Glutamatergic neuron (in vitro differentiated cells): ENCODE measurements around the gene PXN. TPM values are rescaled to one million over a fixed set of nuclear protein-coding genes. Genes with fewer than 3 reads are reported as not detected.

Source experiments
- DNase-seq: peaks from one replicate; pipeline ENCODE4 v3.0.0; 2022
- H3K27ac Mint-ChIP-seq: one replicate; pipeline ENCODE4 v1.8.0; 2020; ENCODE audit warnings: mild to moderate bottlenecking, mixed read lengths, inconsistent platforms; ENCODE audit not compliant: unreplicated experiment
- H3K27me3 Mint-ChIP-seq: one replicate; pipeline ENCODE4 v1.8.0; 2020; ENCODE audit warnings: mild to moderate bottlenecking, moderate library complexity, mixed read lengths, inconsistent platforms; ENCODE audit not compliant: unreplicated experiment
- H3K36me3 Mint-ChIP-seq: one replicate; pipeline ENCODE4 v1.8.0; 2020; ENCODE audit warnings: mild to moderate bottlenecking, mixed read lengths, inconsistent platforms; ENCODE audit not compliant: unreplicated experiment
- H3K4me1 Mint-ChIP-seq: one replicate; pipeline ENCODE4 v1.8.0; 2020; ENCODE audit warnings: mild to moderate bottlenecking, low read depth, mixed read lengths, inconsistent platforms; ENCODE audit not compliant: unreplicated experiment
- H3K4me3 Mint-ChIP-seq: one replicate; pipeline ENCODE4 v1.8.0; 2020; ENCODE audit warnings: mild to moderate bottlenecking, mixed read lengths, inconsistent platforms; ENCODE audit not compliant: unreplicated experiment
- H3K9me3 Mint-ChIP-seq: one replicate; pipeline ENCODE4 v1.8.0; 2020; ENCODE audit warnings: mild to moderate bottlenecking, moderate library complexity, mixed read lengths, inconsistent platforms; ENCODE audit not compliant: unreplicated experiment
- total RNA-seq: library from RNA; stranded (reverse); fragmentation: NEBNext Ultra II Directional; extraction: Animal tissue kit (Norgen Biotek cat#: 25700); gene quantifications from one replicate; pipeline ENCODE4 v1.2.1, GENCODE V29; 2021; ENCODE audit not compliant: unreplicated experiment
- TF ChIP-seq, protein P1 (sequence below): fragments of 200-600 bp; sonication (generic); IDR thresholded peaks from one replicate; pipeline ENCODE4 v1.5.0; 2021; ENCODE audit not compliant: partially characterized antibody, unreplicated experiment

PXN gene
- total RNA-seq, 1 donor from 2014 or later = 39.5 TPM

DNA sequence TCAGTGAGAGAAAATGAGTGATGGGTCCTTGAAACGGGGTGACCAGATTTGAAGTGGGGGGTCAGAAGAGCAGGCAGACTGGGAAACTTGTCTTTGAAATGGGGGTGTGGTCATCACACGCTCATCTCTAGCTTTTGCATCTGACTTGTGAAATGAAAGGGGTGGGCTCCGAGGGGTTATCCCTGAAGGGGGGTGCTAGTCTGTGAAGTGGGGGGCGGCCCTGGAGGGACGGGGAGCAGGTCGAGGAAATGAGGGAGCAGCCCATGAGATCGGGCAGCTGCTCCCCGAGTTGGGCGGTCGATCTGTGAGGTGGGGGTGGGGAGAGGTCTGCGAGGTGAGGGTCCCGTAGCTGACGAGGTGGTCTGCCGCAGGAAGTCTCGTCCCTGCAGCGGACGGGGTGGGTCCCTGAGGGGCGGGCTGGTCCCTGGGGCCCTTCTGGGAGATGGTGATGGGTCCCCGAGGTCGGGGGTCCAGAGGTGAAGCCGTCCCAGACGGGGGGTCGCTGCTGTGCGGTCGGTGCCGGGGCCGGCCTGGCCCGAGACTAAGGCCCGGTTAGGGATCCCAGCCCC, 542 bp downstream of the PXN start:
- TF ChIP-seq, protein P1, sequence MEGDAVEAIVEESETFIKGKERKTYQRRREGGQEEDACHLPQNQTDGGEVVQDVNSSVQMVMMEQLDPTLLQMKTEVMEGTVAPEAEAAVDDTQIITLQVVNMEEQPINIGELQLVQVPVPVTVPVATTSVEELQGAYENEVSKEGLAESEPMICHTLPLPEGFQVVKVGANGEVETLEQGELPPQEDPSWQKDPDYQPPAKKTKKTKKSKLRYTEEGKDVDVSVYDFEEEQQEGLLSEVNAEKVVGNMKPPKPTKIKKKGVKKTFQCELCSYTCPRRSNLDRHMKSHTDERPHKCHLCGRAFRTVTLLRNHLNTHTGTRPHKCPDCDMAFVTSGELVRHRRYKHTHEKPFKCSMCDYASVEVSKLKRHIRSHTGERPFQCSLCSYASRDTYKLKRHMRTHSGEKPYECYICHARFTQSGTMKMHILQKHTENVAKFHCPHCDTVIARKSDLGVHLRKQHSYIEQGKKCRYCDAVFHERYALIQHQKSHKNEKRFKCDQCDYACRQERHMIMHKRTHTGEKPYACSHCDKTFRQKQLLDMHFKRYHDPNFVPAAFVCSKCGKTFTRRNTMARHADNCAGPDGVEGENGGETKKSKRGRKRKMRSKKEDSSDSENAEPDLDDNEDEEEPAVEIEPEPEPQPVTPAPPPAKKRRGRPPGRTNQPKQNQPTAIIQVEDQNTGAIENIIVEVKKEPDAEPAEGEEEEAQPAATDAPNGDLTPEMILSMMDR = no peak
- H3K4me1 Mint-ChIP-seq = peaks cover 17% of the 10 kb centered on the region
- H3K4me3 Mint-ChIP-seq = peak overlapping the region; percentile 94
- no peak overlapping the region for H3K27ac Mint-ChIP-seq
- peaks cover 14% of the 10 kb centered on the region for H3K27me3 Mint-ChIP-seq
- peaks cover 4% of the 10 kb centered on the region for H3K9me3 Mint-ChIP-seq
- DNase-seq = no peak
- no peaks in the 10 kb centered on the region for H3K36me3 Mint-ChIP-seq

DNA sequence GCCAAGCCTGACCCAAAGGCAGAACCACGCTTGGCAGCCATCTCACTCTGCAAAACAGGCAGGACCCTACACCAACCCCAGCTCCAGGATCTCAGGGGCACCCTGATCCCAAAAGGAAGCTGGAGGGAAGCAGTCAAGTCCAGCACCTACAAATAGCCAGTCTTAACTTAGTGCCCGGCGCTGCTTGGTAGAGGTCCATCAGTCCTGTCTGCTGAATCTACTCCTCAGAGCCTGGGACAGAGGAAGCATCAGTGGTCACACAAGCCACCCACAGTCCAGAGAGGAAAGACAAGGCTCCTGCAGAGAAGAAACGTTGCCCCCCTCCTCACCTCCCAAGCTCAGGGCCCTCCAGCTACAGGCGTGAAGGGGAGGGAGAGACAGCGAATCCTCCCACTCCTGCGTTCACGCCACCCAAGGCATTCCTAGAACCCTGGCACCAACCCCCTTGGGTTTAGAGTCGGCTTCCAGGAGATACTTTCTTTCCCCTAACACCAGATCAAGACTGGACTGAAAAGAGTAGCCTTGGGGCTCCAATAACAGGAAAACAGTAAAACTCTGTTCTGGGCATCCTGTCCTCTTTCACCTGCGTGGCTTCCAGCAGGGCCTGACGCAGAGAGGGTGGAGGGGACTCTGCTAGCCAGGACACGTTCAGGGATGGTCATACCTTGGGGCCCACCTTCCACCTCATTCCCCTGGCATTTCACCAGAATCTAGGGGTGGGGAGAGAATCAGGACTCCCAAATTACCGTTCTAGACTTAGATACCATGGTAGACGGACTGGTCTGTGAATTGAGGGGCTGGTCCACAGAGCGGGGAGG, 1.2 kb downstream of the PXN start:
- Mint-ChIP-seq H3K9me3 (peaks cover 5% of the 10 kb centered on the region), H3K36me3 (no peaks in the 10 kb centered on the region), H3K4me1 (peaks cover 17% of the 10 kb centered on the region), H3K27me3 (peaks cover 14% of the 10 kb centered on the region), H3K4me3 (peak overlapping the region; percentile 94), H3K27ac (no peak overlapping the region)
- TF ChIP-seq, protein P1 = no peak
- no peak for DNase-seq

DNA sequence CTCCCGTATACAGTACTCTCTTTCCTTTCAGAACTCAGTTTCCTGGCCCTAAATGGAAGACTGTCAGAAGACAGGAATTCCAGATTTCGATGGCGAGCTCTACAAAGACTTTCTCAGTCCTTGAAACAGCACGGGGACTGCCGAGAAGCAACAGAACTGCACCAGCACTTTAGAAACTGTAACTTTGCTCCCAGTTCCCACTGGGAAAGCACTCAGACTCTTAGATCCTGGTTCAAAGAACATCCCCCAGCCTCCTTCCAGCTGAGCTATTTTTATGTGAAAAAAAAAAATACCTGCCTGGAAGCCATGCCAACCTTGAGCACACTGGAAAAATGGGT, 1.8 kb downstream of the PXN start:
- TF ChIP-seq, protein P1 = no peak
- DNase-seq = no peak
- no peak overlapping the region for H3K27ac Mint-ChIP-seq
- peaks cover 6% of the 10 kb centered on the region for H3K9me3 Mint-ChIP-seq
- peak overlapping the region; percentile 94 for H3K4me3 Mint-ChIP-seq
- H3K27me3 Mint-ChIP-seq = peaks cover 14% of the 10 kb centered on the region
- H3K36me3 Mint-ChIP-seq = no peaks in the 10 kb centered on the region
- H3K4me1 Mint-ChIP-seq = peaks cover 17% of the 10 kb centered on the region

DNA sequence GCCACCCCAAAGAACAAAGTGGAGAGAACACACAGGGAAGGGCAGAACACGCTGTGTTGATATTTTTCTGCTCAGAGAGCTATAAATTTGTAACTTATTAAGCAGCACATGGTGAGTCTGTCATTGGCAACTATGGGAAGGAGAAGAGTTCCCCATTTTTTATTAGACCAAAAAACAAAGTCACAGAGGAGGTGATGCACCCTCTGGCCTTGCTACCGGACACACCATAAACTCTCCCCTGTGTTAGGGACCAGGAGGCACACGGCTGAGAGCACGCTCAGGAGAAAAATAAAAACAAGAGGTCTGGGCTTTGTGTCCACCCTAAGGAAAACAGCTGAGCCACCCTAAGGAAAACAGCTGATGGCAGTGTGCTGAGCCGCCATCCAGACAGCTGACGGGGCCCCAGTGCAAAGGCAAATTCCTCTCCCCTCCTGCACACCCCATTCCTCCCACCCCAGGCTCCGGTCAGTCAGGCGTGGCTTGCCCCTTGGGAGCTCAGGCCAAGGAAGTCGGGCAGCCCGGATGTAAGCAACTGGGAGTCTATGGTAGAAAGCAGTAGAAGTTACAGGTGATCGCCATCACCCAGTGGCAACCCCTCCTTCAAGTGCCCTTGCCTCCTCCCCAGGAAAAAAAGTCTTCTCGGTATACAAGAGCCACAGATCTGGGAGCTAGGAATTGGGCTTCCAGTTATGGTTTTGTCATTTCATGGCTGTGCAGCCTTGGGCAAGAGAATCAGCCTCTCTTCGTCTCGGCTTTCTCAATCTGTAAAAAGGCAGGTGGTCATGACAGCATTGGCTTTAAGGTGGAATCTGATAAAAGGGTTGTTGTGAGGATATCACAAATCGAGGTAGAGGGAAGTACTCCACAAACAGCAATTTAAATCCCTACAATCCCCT, 2.4 kb downstream of the PXN start:
- TF ChIP-seq, protein P1 = no peak
- H3K27ac Mint-ChIP-seq = peak overlapping the region; percentile 11
- H3K4me3 Mint-ChIP-seq = peak overlapping the region; percentile 94
- peaks cover 14% of the 10 kb centered on the region for H3K27me3 Mint-ChIP-seq
- peaks cover 17% of the 10 kb centered on the region for H3K4me1 Mint-ChIP-seq
- DNase-seq = peak; percentile 41
- peaks cover 6% of the 10 kb centered on the region for H3K9me3 Mint-ChIP-seq
- H3K36me3 Mint-ChIP-seq = no peaks in the 10 kb centered on the region
